LNCAP (cell line): ENCODE data around the gene DHX32.
"Not testable (repeated sequence)": the region's sequence is repeated elsewhere in the genome, so short reads cannot be mapped to it uniquely, and the experiment has no call there.

Experiments used
- CTCF ChIP-seq: fragments of 450-650 bp; IDR thresholded peaks from 2 replicates; pipeline ENCODE4 v1.5.1; 2017; ENCODE audit warnings: mild to moderate bottlenecking

Gene DHX32

GRCh38 chr10:125911145-125911544, 30.1 kb upstream of the DHX32 start:
- no peak for TF ChIP-seq CTCF

- TF ChIP-seq CTCF = not testable (repeated sequence)
Observed at GRCh38 chr10:125896088-125896934, 15.2 kb upstream of the DHX32 start, which contains the start of gene FANK1. Gene FANK1, plus strand, starts transcription at chr10:125896564. Its CDS starts 79 bp downstream, at chr10:125896643.

GRCh38 chr10:125886914-125887512, 5.9 kb upstream of the DHX32 start:
- TF ChIP-seq CTCF = no peak

GRCh38 chr10:125883211-125883610, 2.1 kb upstream of the DHX32 start:
- no peak for TF ChIP-seq CTCF

GRCh38 chr10:125882596-125882995, 1.5 kb upstream of the DHX32 start:
- TF ChIP-seq CTCF = no peak

GRCh38 chr10:125880719-125881118, 373 bp downstream of the DHX32 start:
- TF ChIP-seq CTCF = no peak

- no peak for TF ChIP-seq CTCF
Observed at GRCh38 chr10:125878957-125879835, 1.9 kb downstream of the DHX32 start.
